Thyroid gland (tissue), 4 donors: ENCODE data around the gene ARMH4. TPM values are rescaled to one million over a fixed set of nuclear protein-coding genes. Genes with fewer than 3 reads are reported as not detected.

Experiments
- DNase-seq, 2 donors: peaks; one replicate each; pipeline ENCODE4 v3.0.0-alpha.2; 2019
- H3K27ac ChIP-seq, 3 donors: fragments of 200-600 bp; sonication (generic); 1 replicate in 2 of 3; 2 replicates in 1 of 3; pipeline ENCODE4 v1.5.1; 2016 to 2019; ENCODE audit warnings: mild to moderate bottlenecking in 1 of 3, moderate library complexity in 1 of 3
- H3K27me3 ChIP-seq: fragments of 200-600 bp; sonication (generic); one replicate; pipeline ENCODE4 v1.5.1; 2019
- H3K36me3 ChIP-seq, 2 donors: fragments of 200-600 bp; sonication (generic); one replicate each; pipeline ENCODE4 v1.5.1; 2016 to 2019
- H3K4me1 ChIP-seq, 2 donors: fragments of 200-600 bp; sonication (generic); one replicate each; pipeline ENCODE4 v1.5.1; 2017 to 2019
- H3K4me3 ChIP-seq, 3 donors: fragments of 200-600 bp; sonication (generic); replicated peaks in 1 of 3; 1 replicate in 2 of 3; 2 replicates in 1 of 3; pipeline ENCODE4 v1.5.1; 2016; ENCODE audit warnings: mild to moderate bottlenecking in 1 of 3
- H3K9me3 ChIP-seq: fragments of 200-600 bp; sonication (generic); one replicate; pipeline ENCODE4 v1.5.1; 2017
- POLR2A ChIP-seq, 2 donors: fragments of 450-650 bp; IDR thresholded peaks; one replicate each; pipeline ENCODE4 v1.6.1; 2017; ENCODE audit warnings: antibody characterized with exemption in 2 of 2, mild to moderate bottlenecking in 2 of 2, moderate library complexity in 1 of 2
- WGBS, 2 donors: methylation state at CpG; one replicate each; pipeline ENCODE4 v1.1.5; 2017; 5-methylcytosine and 5-hydroxymethylcytosine counted together
- intact Hi-C: fragments of 100-400 bp; cut with DNase I; formaldehyde crosslinking; loops from one replicate; pipeline ENCODE4 v1.15.1; 2023
- total RNA-seq, 4 donors: library from RNA; depleted of rRNA; stranded (reverse); fragments of >200 nt; gene quantifications; one replicate each; pipeline ENCODE4 v1.2.3, GENCODE V29; 2016
- TF ChIP-seq, protein P1 (sequence below), 6 experiments: fragments of 200-600 bp in 3 of 6; fragments of 450-650 bp in 3 of 6; sonication (generic) in 3 of 6; IDR thresholded peaks; one replicate each; pipeline ENCODE4 v1.5.1; 2016 to 2019; ENCODE audit warnings: antibody characterized with exemption in 6 of 6, mild to moderate bottlenecking in 2 of 6, inconsistent platforms in 1 of 6, moderate library complexity in 1 of 6

ARMH4 gene
- total RNA-seq, 4 donors from 2014 or later, result 4.2 to 7.5 (median 7.0) TPM

DNA sequence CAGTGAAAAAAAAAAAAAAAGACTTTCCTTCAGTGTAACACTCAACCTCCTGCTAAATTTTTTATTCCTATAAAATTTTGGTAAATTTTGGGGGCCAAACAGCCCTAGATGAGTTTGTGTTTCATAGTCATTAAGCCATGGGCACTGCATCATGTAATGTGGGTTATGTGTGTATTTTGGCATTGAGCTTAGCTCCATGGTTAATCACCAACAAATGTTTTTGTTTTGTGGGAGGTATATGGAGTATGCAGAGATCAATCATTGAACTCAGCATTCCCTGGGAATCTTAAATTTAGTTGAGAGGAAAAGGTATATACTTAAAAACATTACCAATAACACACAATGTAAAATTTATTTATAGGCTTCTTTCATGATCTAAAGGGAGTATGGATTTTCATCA lies 8.5 kb upstream of the ARMH4 start:
- H3K9me3 ChIP-seq, result no peaks in the 10 kb centered on the region
- H3K4me3 ChIP-seq, result no peak overlapping the region
- no peak for DNase-seq
- no peaks in the 10 kb centered on the region for H3K4me1 ChIP-seq
- H3K27me3 ChIP-seq, result no peaks in the 10 kb centered on the region
- H3K27ac ChIP-seq, result no peak overlapping the region
- TF ChIP-seq, protein P1, sequence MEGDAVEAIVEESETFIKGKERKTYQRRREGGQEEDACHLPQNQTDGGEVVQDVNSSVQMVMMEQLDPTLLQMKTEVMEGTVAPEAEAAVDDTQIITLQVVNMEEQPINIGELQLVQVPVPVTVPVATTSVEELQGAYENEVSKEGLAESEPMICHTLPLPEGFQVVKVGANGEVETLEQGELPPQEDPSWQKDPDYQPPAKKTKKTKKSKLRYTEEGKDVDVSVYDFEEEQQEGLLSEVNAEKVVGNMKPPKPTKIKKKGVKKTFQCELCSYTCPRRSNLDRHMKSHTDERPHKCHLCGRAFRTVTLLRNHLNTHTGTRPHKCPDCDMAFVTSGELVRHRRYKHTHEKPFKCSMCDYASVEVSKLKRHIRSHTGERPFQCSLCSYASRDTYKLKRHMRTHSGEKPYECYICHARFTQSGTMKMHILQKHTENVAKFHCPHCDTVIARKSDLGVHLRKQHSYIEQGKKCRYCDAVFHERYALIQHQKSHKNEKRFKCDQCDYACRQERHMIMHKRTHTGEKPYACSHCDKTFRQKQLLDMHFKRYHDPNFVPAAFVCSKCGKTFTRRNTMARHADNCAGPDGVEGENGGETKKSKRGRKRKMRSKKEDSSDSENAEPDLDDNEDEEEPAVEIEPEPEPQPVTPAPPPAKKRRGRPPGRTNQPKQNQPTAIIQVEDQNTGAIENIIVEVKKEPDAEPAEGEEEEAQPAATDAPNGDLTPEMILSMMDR (IDR thresholded peaks at IDR 0.05), result no peak
- no peak for TF ChIP-seq POLR2A (IDR thresholded peaks at IDR 0.05)
- intact Hi-C loops, result no loop called here
- no peaks in the 10 kb centered on the region for H3K36me3 ChIP-seq

DNA sequence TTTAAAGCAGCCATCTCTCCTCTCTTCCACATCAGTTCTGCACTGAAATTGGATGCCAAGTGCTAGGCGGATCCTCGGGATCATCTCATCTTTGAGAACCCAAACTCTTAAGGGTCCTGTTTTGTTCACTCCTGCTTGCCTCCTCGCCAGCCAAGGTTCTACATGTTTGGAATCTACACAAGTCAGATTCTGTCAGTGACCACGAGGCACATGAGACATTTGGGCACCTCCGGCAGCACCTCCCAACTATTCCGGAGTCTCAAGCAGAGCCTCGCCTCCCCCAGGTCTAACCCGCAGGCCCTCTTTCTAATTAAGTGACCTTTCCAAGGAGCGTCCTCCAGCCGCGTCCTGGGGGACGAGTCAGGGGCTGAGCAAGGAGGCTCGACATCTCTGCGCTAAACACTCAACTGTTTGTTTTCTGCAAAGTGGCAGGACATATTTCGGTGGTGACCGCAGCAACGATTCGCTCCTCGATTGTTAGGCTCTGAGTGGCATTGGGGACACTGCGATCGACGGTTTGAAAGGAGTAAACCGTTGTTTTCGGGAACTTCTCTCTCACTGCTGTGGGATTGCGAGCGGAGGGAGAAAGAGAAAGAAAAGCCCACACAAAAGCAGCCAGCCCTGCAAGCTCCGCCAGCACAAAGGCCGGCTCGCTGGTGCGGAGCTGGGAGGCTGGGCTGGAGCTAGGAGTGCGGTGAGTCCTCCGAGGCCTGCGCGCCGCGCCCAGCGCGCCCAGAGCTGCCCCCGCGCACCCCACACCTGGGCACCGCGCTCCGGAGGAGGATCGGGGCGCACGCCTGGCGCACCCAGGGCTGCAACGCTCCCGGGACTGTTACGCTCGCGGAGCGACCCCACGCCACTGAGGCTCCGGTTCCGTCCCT lies 640 bp downstream of the ARMH4 start:
- peak; percentile 47 to 56 for DNase-seq
- Histone ChIP-seq H3K9me3 (no peaks in the 10 kb centered on the region), H3K36me3 (no peaks in the 10 kb centered on the region), H3K27ac (peak overlapping the region; percentile 47 to 57 (median 56)), H3K27me3 (no peaks in the 10 kb centered on the region), H3K4me1 (peaks cover 5 to 11% of the 10 kb centered on the region in 2 donors), H3K4me3 (peak overlapping the region; percentile 41 to 61 (median 60))
- 3% methylated on average over 27 to 37 of the region's 56 CpGs for WGBS, 2 donors
- intact Hi-C loops, result no loop called here
- TF ChIP-seq, protein P1 (IDR thresholded peaks at IDR 0.05), result no peak
- no peak for TF ChIP-seq POLR2A (IDR thresholded peaks at IDR 0.05)

DNA sequence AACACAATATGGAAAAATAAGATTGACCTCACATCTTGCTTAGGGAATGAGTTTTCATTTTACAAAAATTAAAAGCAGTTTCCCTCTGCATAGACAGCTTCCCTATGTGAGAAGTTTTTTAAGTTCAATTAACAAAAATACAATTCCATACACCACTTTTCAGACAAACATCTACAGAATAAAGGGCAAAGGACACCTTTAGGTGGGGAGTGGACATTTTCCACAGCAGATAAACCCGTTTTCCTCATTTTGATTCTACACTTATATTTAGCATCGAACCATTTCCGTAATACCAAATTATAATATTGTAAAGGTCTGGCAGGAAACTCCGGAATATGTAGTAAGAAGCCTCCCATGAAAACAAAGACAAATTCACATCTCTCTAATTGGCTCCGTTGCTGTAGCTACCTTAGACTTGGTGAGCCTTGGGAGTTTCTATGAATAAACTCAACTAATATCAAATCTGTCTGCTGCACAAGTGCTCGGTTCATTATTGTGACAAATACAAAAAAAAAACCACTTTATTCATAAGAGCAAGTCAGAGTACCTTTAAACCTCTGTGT lies 1.7 kb downstream of the ARMH4 start:
- H3K4me3 ChIP-seq, result no peak overlapping the region
- TF ChIP-seq POLR2A (IDR thresholded peaks at IDR 0.05), result no peak
- TF ChIP-seq, protein P1 (IDR thresholded peaks at IDR 0.05), result no peak
- peaks cover 5 to 11% of the 10 kb centered on the region in 2 donors for H3K4me1 ChIP-seq
- H3K27me3 ChIP-seq, result no peaks in the 10 kb centered on the region
- no peaks in the 10 kb centered on the region for H3K36me3 ChIP-seq
- intact Hi-C loops, result no loop called here
- no peaks in the 10 kb centered on the region for H3K9me3 ChIP-seq
- no peak overlapping the region for H3K27ac ChIP-seq
- WGBS, 2 donors, result 80 to 84% methylated on average over 6 of the region's 6 CpGs
- no peak for DNase-seq

DNA sequence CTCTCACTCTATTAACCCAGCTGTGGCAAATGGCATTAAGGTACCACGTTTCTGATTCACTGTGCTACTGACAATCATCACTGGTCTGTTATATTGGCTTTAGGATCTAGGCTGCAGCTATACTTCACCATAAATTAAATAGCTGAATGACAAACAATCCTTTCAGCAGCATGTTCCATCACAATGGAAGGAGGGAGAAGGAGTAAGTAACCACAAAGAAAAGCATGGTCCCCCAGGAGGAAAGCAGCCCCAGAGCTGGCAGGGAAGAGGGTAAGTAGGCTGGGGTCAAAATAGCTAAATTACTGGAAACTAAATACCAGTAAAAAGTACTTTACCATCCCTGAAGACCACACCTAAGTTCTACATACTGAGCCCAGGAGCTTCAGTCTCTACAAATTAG lies 2.8 kb downstream of the ARMH4 start:
- 92% methylated on average over 1 of the region's 1 CpG for WGBS, 2 donors
- intact Hi-C loops, result no loop called here
- Histone ChIP-seq H3K27ac (no peak overlapping the region), H3K9me3 (no peaks in the 10 kb centered on the region), H3K36me3 (no peaks in the 10 kb centered on the region), H3K4me3 (no peak overlapping the region), H3K4me1 (peaks cover 5 to 11% of the 10 kb centered on the region in 2 donors), H3K27me3 (no peaks in the 10 kb centered on the region)
- DNase-seq, result no peak
- TF ChIP-seq, protein P1 (IDR thresholded peaks at IDR 0.05), result no peak
- no peak for TF ChIP-seq POLR2A (IDR thresholded peaks at IDR 0.05)

DNA sequence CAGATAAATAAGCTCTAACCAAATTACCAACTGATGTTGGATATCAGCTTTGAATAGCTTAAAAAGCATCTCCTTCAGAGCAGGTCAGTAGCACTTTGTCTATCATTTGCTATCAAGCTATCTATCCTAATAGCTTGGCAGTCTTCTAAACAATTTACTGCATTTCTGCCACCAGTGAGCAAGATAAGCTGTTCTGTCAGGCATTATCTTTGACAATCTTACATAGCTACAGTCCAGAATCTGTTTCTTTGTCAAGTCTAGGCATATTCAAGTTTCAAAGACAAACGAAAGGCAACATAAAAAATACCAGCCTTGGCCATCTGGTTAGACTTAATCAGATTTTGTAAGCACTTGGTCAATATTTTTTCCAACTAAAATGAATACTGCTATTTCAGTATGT lies 5.6 kb downstream of the ARMH4 start:
- TF ChIP-seq, protein P1 (IDR thresholded peaks at IDR 0.05), result no peak
- TF ChIP-seq POLR2A (IDR thresholded peaks at IDR 0.05), result no peak
- Histone ChIP-seq H3K27me3 (no peaks in the 10 kb centered on the region), H3K36me3 (no peaks in the 10 kb centered on the region), H3K9me3 (no peaks in the 10 kb centered on the region), H3K27ac (no peak overlapping the region), H3K4me1 (peaks cover 0 to 4% of the 10 kb centered on the region in 2 donors), H3K4me3 (no peak overlapping the region)
- WGBS, 2 donors, result 66 to 69% methylated on average over 1 of the region's 1 CpG
- no peak for DNase-seq
- intact Hi-C loops, result no loop called here
